ENCODE data around the gene UBAP2.

- no peak for TF ChIP-seq CTCF (conservative IDR thresholded peaks at IDR 0.05)
- TF ChIP-seq ZFX (IDR thresholded peaks at IDR 0.05) = no peak
These were observed 55.6 kb downstream of the UBAP2 start for GRCh38 chr9:33993104-33993503.
